HepG2 (cell line): Measurements from ENCODE around the gene EPN2. TPM values are rescaled to one million over a fixed set of nuclear protein-coding genes. Genes with fewer than 3 reads are reported as not detected.

Source experiments
- ATAC-seq: fragments of 200-7000 bp; cut with Tn5 transposase; 3 replicates; pipeline ENCODE4 v1.9.1; 2020; ENCODE audit warnings: mild to moderate bottlenecking, moderate library complexity
- BruUV-seq: library from RNA; stranded (reverse); fragments of 400-500 nt; replicated peaks from 2 replicates; lab custom pipeline; 2021; lab: Mats Ljungman, UMichigan
- CTCF ChIA-PET: fragments of 300-600 bp; formaldehyde crosslinking; extraction: SDS; loops from one replicate; lab custom pipeline; 2021; ENCODE audit warnings: low total read pairs, inconsistent platforms, low intra/inter-chr PET ratio; lab: Yijun Ruan, JAX
- POLR2A ChIA-PET: fragments of 350-600 bp; sonication (Branson Sonifier 250); formaldehyde crosslinking; loops from one replicate; lab custom pipeline; 2020; ENCODE audit warnings: antibody characterized with exemption, inconsistent platforms; lab: Yijun Ruan, JAX
- DNase-seq: peaks from one replicate; pipeline ENCODE4 v3.0.0-alpha.2; 2015; ENCODE audit warnings: low spot score
- FAIRE-seq: peaks from 3 replicates; lab custom pipeline; 2011; peaks lifted over from hg19 to GRCh38; lab: Jason Lieb, UNC
- H2AFZ ChIP-seq: one replicate; pipeline ENCODE4 v1.6.1; 2011; ENCODE audit warnings: low read length, inconsistent platforms
- H3K27ac ChIP-seq: fragments of 300-600 bp; 3 replicates; pipeline ENCODE4 v1.8.0; 2011; ENCODE audit warnings: mixed run types, mild to moderate bottlenecking, mixed read lengths, low read length, inconsistent platforms; ENCODE audit not compliant: insufficient read depth; ENCODE audit errors: extremely low read length
- H3K27me3 ChIP-seq, 2 experiments: fragments of 200-600 bp in 1 of 2; 2 replicates in 1 of 2; 3 replicates in 1 of 2; pipeline versions ENCODE4 v1.6.0 to v1.8.0; 2011; ENCODE audit warnings: low read length in 2 of 2, mild to moderate bottlenecking in 2 of 2, moderate library complexity in 2 of 2, inconsistent platforms in 1 of 2; ENCODE audit not compliant: insufficient read depth in 2 of 2, control insufficient read depth in 1 of 2
- H3K36me3 ChIP-seq, 2 experiments: fragments of 200-600 bp in 1 of 2; replicated peaks in 1 of 2; 2 replicates in 1 of 2; 3 replicates in 1 of 2; pipeline versions ENCODE4 v1.5.1 to v1.8.0; 2011; ENCODE audit warnings: low read length in 2 of 2, inconsistent platforms in 1 of 2; ENCODE audit not compliant: insufficient read depth in 2 of 2, control insufficient read depth in 1 of 2
- H3K4me1 ChIP-seq: 2 replicates; pipeline ENCODE4 v1.5.1; 2012; ENCODE audit warnings: low read length, inconsistent platforms; ENCODE audit not compliant: insufficient read depth
- H3K4me2 ChIP-seq: 2 replicates; pipeline ENCODE4 v1.6.0; 2011; ENCODE audit warnings: low read depth, low read length, inconsistent platforms
- H3K4me3 ChIP-seq, 3 experiments: fragments of 200-600 bp in 1 of 3; sonication (generic), shearing (Covaris generic) in 1 of 3; replicated peaks in 1 of 3; 2 replicates each; pipeline ENCODE4 v1.5.1; 2011 to 2016; ENCODE audit warnings: low read length in 3 of 3, inconsistent platforms in 2 of 3, low read depth in 2 of 3, mild to moderate bottlenecking in 2 of 3, control low read depth in 1 of 3, mixed read lengths in 1 of 3; ENCODE audit not compliant: insufficient read depth in 1 of 3
- H3K79me2 ChIP-seq: one replicate; pipeline ENCODE4 v1.6.1; 2011; ENCODE audit warnings: low read length, inconsistent platforms; ENCODE audit not compliant: insufficient read depth
- H3K9ac ChIP-seq: 2 replicates; pipeline ENCODE4 v1.6.0; 2011; ENCODE audit warnings: mild to moderate bottlenecking, low read depth, low read length, inconsistent platforms; ENCODE audit not compliant: insufficient read depth
- H3K9me3 ChIP-seq: 2 replicates; pipeline ENCODE4 v1.5.1; 2012; ENCODE audit warnings: mild to moderate bottlenecking, low read length
- H4K20me1 ChIP-seq: 2 replicates; pipeline ENCODE4 v1.6.0; 2011; ENCODE audit warnings: inconsistent platforms, mild to moderate bottlenecking, low read length, moderate library complexity; ENCODE audit not compliant: insufficient read depth
- EED ChIP-seq: sonication (generic); formaldehyde crosslinking; IDR thresholded peaks from 2 replicates; pipeline ENCODE4 v1.5.0; 2020; ENCODE audit warnings: mild to moderate bottlenecking, missing genetic modification reagents
- KDM1A ChIP-seq: IDR thresholded peaks from 2 replicates; pipeline ENCODE4 v1.6.1; 2016; ENCODE audit warnings: missing compliant biosample characterization
- MAZ ChIP-seq, 2 experiments: sonication (generic) in 1 of 2; formaldehyde crosslinking in 1 of 2; IDR thresholded peaks; 2 replicates each; pipeline versions ENCODE4 v1.5.0 to v1.6.1; 2012 to 2020; ENCODE audit warnings: low read depth in 2 of 2, mild to moderate bottlenecking in 2 of 2, borderline replicate concordance in 1 of 2, improper control_type of control experiment in 1 of 2, low read length in 1 of 2, missing genetic modification reagents in 1 of 2, moderate library complexity in 1 of 2
- MIXL1 ChIP-seq: IDR thresholded peaks from 2 replicates; pipeline ENCODE4 v1.6.1; 2016
- MYC ChIP-seq: sonication (generic); formaldehyde crosslinking; IDR thresholded peaks from 2 replicates; pipeline ENCODE4 v1.9.0; 2021; ENCODE audit warnings: missing genetic modification reagents, borderline replicate concordance
- PBX3 ChIP-seq: sonication (generic); formaldehyde crosslinking; IDR thresholded peaks from 2 replicates; pipeline ENCODE4 v1.8.1; 2023; ENCODE audit warnings: missing genetic modification reagents, inconsistent platforms, borderline replicate concordance
- SCMH1 ChIP-seq: sonication (generic); formaldehyde crosslinking; IDR thresholded peaks from 2 replicates; pipeline ENCODE4 v1.9.0; 2021; ENCODE audit warnings: missing genetic modification reagents, mild to moderate bottlenecking, borderline replicate concordance
- ZBTB26 ChIP-seq: IDR thresholded peaks from 2 replicates; pipeline ENCODE4 v1.6.1; 2016; ENCODE audit warnings: missing compliant biosample characterization, missing genetic modification reagents, borderline replicate concordance
- ZFP82 ChIP-seq: sonication (generic); formaldehyde crosslinking; IDR thresholded peaks from 2 replicates; pipeline ENCODE4 v1.5.1; 2020; ENCODE audit warnings: mild to moderate bottlenecking, missing genetic modification reagents, borderline replicate concordance
- ZNF574 ChIP-seq: sonication (generic); formaldehyde crosslinking; IDR thresholded peaks from 2 replicates; pipeline ENCODE4 v1.4.0; 2020; ENCODE audit warnings: missing genetic modification reagents
- ZNF691 ChIP-seq: sonication (generic); formaldehyde crosslinking; IDR thresholded peaks from 2 replicates; pipeline ENCODE4 v1.4.0; 2020; ENCODE audit warnings: missing genetic modification reagents, low read depth, mild to moderate bottlenecking, borderline replicate concordance
- WGBS: methylation state at CpG from one replicate; pipeline ENCODE4 v1.1.6; 2017; ENCODE audit warnings: low lambda C conversion rate; 5-methylcytosine and 5-hydroxymethylcytosine counted together
- in situ Hi-C: cut with HindIII; loops from 2 replicates; pipeline ENCODE4 v1.10.0; 2017; ENCODE audit warnings: low pct_unique_long_range_greater_than_20kb; ENCODE audit not compliant: extremely low pct_ligation_motif_present
- intact Hi-C: fragments of 100-400 bp; cut with micrococcal nuclease; formaldehyde crosslinking; loops from one replicate; pipeline ENCODE4 v1.10.0; 2022; ENCODE audit not compliant: unreplicated experiment
- polyA plus RNA-seq, 8 experiments: library from polyadenylated mRNA; depleted of rRNA in 3 of 8; stranded (reverse) in 7 of 8; unstranded in 1 of 8; fragments of >200 nt; fragmentation: Illumina TruSeq in 4 of 8; extraction: Trizol in 4 of 8; gene quantifications; 2 replicates each; pipeline versions ENCODE4 v1.2.1 to v1.2.3, GENCODE V29; 2011 to 2016; ENCODE audit warnings: low read depth in 4 of 8, missing spikeins in 1 of 8, mixed read lengths in 1 of 8; ENCODE audit not compliant: insufficient read depth in 1 of 8
- total RNA-seq, 5 experiments: library from RNA; depleted of rRNA; stranded (reverse); fragments of >200 nt; fragmentation: Illumina TruSeq; extraction: Trizol; gene quantifications; 2 replicates each; pipeline ENCODE4 v1.2.3, GENCODE V29; 2016; ENCODE audit warnings: low read depth in 1 of 5

The EPN2 gene
- total and polyA plus RNA-seq, 2 of the 13 experiments (the other 11 are each of a cell fraction or from before 2014, with no cell fraction given) = 7.8 to 19.2 TPM

GRCh38 chr17:19253112-19253511, 15.9 kb downstream of the EPN2 start:
- no peak for ATAC-seq
- Histone ChIP-seq H3K36me3 (no peaks in the 10 kb centered on the region; a peak in 1 of 5 replicates), H3K9me3 (no peaks in the 10 kb centered on the region), H3K79me2 (peaks cover 22% of the 10 kb centered on the region), H3K4me2 (no peak overlapping the region), H3K9ac (no peak overlapping the region), H3K4me1 (no peaks in the 10 kb centered on the region), H3K27me3 (no peaks in the 10 kb centered on the region), H3K4me3 (no peak overlapping the region), H3K27ac (no peak overlapping the region), H4K20me1 (peaks cover 6% of the 10 kb centered on the region), H2AFZ (no peak overlapping the region)
- DNase-seq = no peak
- no TSS peak for BruUV-seq
- in situ Hi-C loops = no loop called here
- intact Hi-C loops = no loop called here
- no peak for TF ChIP-seq MYC (CRISPR knock-in tag)
- ChIA-PET CTCF (no interaction called here), POLR2A (no interaction called here)
- FAIRE-seq = no peak
- WGBS = 93% methylated on average over 1 of the region's 1 CpG

- DNase-seq = no peak
- Histone ChIP-seq H2AFZ (no peak overlapping the region), H3K4me2 (no peak overlapping the region), H3K27me3 (no peaks in the 10 kb centered on the region), H3K27ac (no peak overlapping the region), H3K4me1 (no peaks in the 10 kb centered on the region), H3K36me3 (no peaks in the 10 kb centered on the region), H3K79me2 (peaks cover 18% of the 10 kb centered on the region), H3K9ac (no peak overlapping the region), H3K4me3 (no peak overlapping the region), H4K20me1 (peaks cover 10% of the 10 kb centered on the region), H3K9me3 (no peaks in the 10 kb centered on the region)
- POLR2A ChIA-PET = no interaction called here
- intact Hi-C loops (no loop called here), in situ Hi-C loops (no loop called here)
- WGBS = 100% methylated on average over 2 of the region's 2 CpGs
- FAIRE-seq = no peak
- ATAC-seq = no peak
- BruUV-seq = no TSS peak
- CTCF ChIA-PET = no interaction called here
- no peak for TF ChIP-seq MIXL1 (CRISPR knock-in tag)
- TF ChIP-seq EED (CRISPR knock-in tag) = no peak
- no peak for TF ChIP-seq ZNF691 (CRISPR knock-in tag)
- no peak for TF ChIP-seq ZBTB26 (CRISPR knock-in tag)
- no peak for TF ChIP-seq PBX3 (CRISPR knock-in tag)
- no peak for TF ChIP-seq SCMH1 (CRISPR knock-in tag)
- TF ChIP-seq ZFP82 = no peak
- TF ChIP-seq ZNF574 (CRISPR knock-in tag) = no peak
- TF ChIP-seq MAZ (IDR thresholded peaks at IDR 0.05; ENCODE audit: borderline replicate concordance, low read depth, low read length) = no peak
- TF ChIP-seq MAZ (CRISPR knock-in tag; IDR thresholded peaks at IDR 0.05; ENCODE audit: low read depth) = no peak
- no peak for TF ChIP-seq KDM1A (CRISPR knock-in tag)
Observed at GRCh38 chr17:19254651-19255050, 17.5 kb downstream of the EPN2 start.
